OCI-LY7 (cell line): Measurements from ENCODE around the gene MAS1.

ENCODE experiments used
- CTCF ChIP-seq: fragments of 200-600 bp; sonication (generic); conservative IDR thresholded peaks from 2 replicates; pipeline ENCODE4 v1.5.1; 2014; ENCODE audit warnings: mild to moderate bottlenecking, antibody characterized with exemption, low read length, moderate library complexity, mixed read lengths
- EZH2phosphoT487 ChIP-seq: fragments of 200-600 bp; sonication (generic); IDR thresholded peaks from 2 replicates; pipeline ENCODE4 v1.6.1; 2018; ENCODE audit warnings: low read depth, borderline replicate concordance, mild to moderate bottlenecking, mixed run types, antibody characterized with exemption, low read length, moderate library complexity, mixed read lengths

- no peak for TF ChIP-seq CTCF
- no peak for TF ChIP-seq EZH2phosphoT487
These were observed 44.3 kb downstream of the MAS1 start for GRCh38 chr6:159935065-159935464.
